ENCODE measurements around the gene RALGDS.
"Not testable (repeated sequence)": the region's sequence is repeated elsewhere in the genome, so short reads cannot be mapped to it uniquely, and the experiment has no call there.

The RALGDS gene

DNA sequence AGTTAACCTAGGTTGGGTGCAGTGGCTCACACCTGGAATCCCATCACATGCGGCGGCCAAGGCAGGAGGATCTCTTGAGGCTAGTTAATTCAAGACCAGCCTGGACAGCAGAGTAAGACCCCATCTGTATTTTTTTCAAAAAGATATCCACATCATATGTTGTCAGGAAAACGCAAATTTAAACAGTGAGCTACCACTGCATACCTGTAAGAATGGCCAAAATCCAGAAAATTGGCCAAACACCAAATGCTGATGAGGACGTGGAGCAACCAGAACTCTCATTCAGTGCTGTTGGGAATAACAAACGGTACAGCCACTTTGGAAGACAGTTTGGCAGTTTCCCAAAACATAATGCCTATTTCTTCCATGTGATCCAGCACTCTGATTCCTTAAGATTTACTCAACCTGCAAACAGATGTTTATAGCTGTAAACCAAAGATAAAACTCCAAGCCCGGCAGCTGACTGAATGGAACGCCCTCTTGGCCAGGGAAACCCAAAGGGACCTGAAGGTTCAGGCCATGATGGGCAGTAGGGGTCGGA lies 46.9 kb downstream of the RALGDS start:
- H3K9me3 ChIP-seq (ENCODE audit: control insufficient read depth, insufficient read depth, low read length), result no peaks in the 10 kb centered on the region
- H3K9ac ChIP-seq (ENCODE audit: low read depth, low read length), result no peak overlapping the region
- no peaks in the 10 kb centered on the region for H3K36me3 ChIP-seq (ENCODE audit: insufficient read depth, low read length)
- H3K4me1 ChIP-seq (ENCODE audit: insufficient read depth, low read length), result no peaks in the 10 kb centered on the region

DNA sequence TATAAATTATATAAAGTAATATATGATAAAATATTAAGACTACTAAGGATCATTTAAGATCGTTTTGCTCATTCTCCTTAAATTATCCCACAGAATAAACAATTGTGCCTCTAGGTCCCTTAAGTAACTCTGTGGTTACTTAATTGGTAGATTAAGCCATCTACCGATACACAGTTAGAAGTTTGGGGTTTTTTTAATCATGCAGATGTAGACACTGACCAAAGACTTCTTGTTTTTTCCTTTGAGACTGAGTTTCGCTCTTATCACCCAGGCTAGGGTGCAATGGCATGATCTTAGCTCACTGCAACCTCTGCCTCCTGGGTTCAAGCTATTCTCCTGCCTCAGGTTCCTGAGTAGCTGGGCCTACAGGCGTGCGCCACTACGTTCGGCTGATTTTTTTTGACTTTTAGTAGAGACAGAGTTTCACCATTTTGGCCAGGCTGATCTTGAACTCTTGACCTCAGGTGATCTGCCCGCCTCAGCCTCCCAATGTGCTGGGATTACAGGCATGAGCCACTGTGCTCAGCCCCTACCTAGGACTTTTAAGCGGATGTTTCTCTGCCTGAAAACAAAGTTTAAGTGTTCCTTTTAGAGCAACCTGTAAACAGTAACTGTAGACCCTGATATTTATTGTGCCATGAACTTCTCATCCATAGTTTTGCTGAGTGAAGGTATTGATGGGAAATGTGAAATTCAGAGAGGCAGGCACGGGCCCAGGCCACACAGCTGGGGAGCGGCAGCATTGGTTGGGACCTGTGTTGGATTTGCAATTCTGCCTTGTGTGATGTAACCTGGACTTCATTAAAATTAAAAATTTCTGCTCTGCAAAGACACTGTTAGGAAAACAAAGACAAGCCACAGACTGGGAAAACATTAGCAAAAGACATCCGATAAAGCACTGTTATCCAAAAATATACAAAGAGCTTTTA lies 47.7 kb downstream of the RALGDS start:
- no peak overlapping the region for H3K9ac ChIP-seq (ENCODE audit: low read depth, low read length)
- H3K4me1 ChIP-seq (ENCODE audit: insufficient read depth, low read length), result no peaks in the 10 kb centered on the region
- H3K9me3 ChIP-seq (ENCODE audit: control insufficient read depth, insufficient read depth, low read length), result no peaks in the 10 kb centered on the region
- H3K36me3 ChIP-seq (ENCODE audit: insufficient read depth, low read length), result no peaks in the 10 kb centered on the region

DNA sequence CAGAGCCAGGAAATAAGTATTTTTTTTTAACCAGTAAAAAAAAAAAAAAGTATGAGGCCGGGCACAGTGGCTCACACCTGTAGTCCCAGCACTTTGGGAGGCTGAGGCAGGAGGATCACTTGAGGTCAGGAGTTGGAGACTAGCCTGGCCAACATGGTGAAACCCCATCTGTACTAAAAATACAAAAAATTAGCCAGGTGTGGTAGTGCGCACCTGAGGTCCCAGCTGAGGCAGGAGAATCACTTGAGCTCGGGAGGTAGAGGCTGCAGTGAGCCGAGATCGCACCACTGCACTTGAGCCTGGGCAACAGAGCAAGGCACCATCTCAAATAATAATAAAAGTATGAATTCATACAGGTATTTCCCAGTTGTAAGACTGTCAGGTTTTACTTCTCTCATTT lies 48.8 kb downstream of the RALGDS start:
- H3K9ac ChIP-seq (ENCODE audit: low read depth, low read length); H3K9me3 ChIP-seq (ENCODE audit: control insufficient read depth, insufficient read depth, low read length); H3K36me3 ChIP-seq (ENCODE audit: insufficient read depth, low read length); H3K4me1 ChIP-seq (ENCODE audit: insufficient read depth, low read length): not testable (repeated sequence)

DNA sequence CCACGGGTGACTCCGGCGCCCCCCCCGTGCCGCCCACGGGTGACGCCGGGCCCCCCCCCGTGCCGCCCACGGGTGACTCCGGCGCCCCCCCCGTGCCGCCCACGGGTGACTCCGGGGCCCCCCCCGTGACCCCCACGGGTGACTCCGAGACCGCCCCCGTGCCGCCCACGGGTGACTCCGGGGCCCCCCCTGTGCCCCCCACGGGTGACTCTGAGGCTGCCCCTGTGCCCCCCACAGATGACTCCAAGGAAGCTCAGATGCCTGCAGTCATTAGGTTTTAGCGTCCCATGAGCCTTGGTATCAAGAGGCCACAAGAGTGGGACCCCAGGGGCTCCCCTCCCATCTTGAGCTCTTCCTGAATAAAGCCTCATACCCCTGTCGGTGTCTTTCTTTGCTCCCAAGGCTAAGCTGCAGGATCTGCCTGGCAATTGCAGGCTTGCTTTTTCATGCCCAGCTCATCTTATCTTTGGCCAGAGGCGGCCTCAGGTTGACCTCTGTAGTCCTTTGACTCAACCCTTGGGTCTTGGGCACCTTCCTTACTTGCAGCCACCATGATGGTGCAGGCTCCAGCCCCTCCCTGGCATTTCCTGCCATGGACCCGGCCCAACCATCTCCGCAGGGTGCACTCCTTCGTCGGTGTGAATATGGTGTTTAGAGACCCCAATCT lies 49.4 kb downstream of the RALGDS start:
- Histone ChIP-seq H3K36me3 (ENCODE audit: insufficient read depth, low read length) (no peaks in the 10 kb centered on the region), H3K9me3 (ENCODE audit: control insufficient read depth, insufficient read depth, low read length) (no peaks in the 10 kb centered on the region), H3K9ac (ENCODE audit: low read depth, low read length) (no peak overlapping the region), H3K4me1 (ENCODE audit: insufficient read depth, low read length) (no peaks in the 10 kb centered on the region)

DNA sequence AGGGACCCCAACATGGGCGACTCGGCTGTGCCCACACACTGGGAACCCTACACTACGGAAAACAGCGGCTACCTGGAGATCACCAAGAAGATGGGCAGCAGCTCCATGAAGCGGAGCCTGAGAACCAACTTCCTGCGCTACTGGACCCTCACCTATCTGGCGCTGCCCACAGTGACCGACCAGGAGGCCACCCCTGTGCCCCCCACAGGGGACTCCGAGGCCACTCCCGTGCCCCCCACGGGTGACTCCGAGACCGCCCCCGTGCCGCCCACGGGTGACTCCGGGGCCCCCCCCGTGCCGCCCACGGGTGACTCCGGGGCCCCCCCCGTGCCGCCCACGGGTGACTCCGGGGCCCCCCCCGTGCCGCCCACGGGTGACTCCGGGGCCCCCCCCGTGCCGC lies 50.1 kb downstream of the RALGDS start:
- not testable (repeated sequence) for H3K4me1 ChIP-seq (ENCODE audit: insufficient read depth, low read length); H3K9ac ChIP-seq (ENCODE audit: low read depth, low read length); H3K9me3 ChIP-seq (ENCODE audit: control insufficient read depth, insufficient read depth, low read length); H3K36me3 ChIP-seq (ENCODE audit: insufficient read depth, low read length)

DNA sequence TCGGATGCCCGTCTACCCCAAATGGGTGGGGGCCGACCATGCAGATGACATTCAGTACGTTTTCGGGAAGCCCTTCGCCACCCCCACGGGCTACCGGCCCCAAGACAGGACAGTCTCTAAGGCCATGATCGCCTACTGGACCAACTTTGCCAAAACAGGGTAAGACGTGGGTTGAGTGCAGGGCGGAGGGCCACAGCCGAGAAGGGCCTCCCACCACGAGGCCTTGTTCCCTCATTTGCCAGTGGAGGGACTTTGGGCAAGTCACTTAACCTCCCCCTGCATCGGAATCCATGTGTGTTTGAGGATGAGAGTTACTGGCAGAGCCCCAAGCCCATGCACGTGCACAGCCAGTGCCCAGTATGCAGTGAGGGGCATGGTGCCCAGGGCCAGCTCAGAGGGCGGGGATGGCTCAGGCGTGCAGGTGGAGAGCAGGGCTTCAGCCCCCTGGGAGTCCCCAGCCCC lies 50.5 kb downstream of the RALGDS start:
- not testable (repeated sequence) for H3K36me3 ChIP-seq (ENCODE audit: insufficient read depth, low read length); H3K9ac ChIP-seq (ENCODE audit: low read depth, low read length); H3K9me3 ChIP-seq (ENCODE audit: control insufficient read depth, insufficient read depth, low read length); H3K4me1 ChIP-seq (ENCODE audit: insufficient read depth, low read length)

DNA sequence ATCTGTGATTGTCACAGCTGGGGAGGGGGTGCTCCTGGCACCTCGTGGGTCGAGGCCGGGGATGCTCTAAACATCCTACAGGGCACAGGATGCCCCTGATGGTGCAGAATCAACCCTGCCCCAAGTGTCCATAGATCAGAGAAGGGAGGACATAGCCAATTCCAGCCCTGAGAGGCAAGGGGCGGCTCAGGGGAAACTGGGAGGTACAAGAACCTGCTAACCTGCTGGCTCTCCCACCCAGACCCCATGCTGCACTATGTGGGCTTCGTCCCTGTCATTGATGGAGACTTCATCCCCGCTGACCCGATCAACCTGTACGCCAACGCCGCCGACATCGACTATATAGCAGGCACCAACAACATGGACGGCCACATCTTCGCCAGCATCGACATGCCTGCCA lies 52.6 kb downstream of the RALGDS start:
- H3K9me3 ChIP-seq (ENCODE audit: control insufficient read depth, insufficient read depth, low read length); H3K9ac ChIP-seq (ENCODE audit: low read depth, low read length); H3K36me3 ChIP-seq (ENCODE audit: insufficient read depth, low read length); H3K4me1 ChIP-seq (ENCODE audit: insufficient read depth, low read length): not testable (repeated sequence)

DNA sequence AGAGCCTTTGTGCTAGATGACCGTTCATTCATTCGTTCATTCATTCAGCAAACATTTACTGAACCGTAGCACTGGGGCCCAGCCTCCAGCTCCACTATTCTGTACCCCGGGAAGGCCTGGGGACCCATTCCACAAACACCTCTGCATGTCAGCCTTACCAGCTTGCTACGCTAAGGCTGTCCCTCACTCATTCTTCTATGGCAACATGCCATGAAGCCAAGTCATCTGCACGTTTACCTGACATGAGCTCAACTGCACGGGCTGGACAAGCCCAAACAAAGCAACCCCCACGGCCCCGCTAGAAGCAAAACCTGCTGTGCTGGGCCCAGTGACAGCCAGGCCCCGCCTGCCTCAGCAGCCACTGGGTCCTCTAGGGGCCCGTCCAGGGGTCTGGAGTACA lies 53.2 kb downstream of the RALGDS start:
- Histone ChIP-seq H3K4me1 (ENCODE audit: insufficient read depth, low read length) (no peaks in the 10 kb centered on the region), H3K9me3 (ENCODE audit: control insufficient read depth, insufficient read depth, low read length) (no peaks in the 10 kb centered on the region), H3K9ac (ENCODE audit: low read depth, low read length) (no peak overlapping the region), H3K36me3 (ENCODE audit: insufficient read depth, low read length) (no peaks in the 10 kb centered on the region)

DNA sequence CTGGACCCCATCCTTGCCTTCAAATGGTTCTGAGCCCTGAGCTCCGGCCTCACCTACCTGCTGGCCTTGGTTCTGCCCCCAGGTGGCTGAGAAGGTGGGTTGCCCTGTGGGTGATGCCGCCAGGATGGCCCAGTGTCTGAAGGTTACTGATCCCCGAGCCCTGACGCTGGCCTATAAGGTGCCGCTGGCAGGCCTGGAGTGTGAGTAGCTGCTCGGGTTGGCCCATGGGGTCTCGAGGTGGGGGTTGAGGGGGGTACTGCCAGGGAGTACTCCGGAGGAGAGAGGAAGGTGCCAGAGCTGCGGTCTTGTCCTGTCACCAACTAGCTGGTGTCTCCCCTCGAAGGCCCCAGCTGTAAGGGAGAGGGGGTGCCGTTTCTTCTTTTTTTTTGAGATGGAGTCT lies 54.0 kb downstream of the RALGDS start:
- H3K36me3 ChIP-seq (ENCODE audit: insufficient read depth, low read length), result no peaks in the 10 kb centered on the region
- H3K9me3 ChIP-seq (ENCODE audit: control insufficient read depth, insufficient read depth, low read length), result no peaks in the 10 kb centered on the region
- no peaks in the 10 kb centered on the region for H3K4me1 ChIP-seq (ENCODE audit: insufficient read depth, low read length)
- H3K9ac ChIP-seq (ENCODE audit: low read depth, low read length), result no peak overlapping the region

DNA sequence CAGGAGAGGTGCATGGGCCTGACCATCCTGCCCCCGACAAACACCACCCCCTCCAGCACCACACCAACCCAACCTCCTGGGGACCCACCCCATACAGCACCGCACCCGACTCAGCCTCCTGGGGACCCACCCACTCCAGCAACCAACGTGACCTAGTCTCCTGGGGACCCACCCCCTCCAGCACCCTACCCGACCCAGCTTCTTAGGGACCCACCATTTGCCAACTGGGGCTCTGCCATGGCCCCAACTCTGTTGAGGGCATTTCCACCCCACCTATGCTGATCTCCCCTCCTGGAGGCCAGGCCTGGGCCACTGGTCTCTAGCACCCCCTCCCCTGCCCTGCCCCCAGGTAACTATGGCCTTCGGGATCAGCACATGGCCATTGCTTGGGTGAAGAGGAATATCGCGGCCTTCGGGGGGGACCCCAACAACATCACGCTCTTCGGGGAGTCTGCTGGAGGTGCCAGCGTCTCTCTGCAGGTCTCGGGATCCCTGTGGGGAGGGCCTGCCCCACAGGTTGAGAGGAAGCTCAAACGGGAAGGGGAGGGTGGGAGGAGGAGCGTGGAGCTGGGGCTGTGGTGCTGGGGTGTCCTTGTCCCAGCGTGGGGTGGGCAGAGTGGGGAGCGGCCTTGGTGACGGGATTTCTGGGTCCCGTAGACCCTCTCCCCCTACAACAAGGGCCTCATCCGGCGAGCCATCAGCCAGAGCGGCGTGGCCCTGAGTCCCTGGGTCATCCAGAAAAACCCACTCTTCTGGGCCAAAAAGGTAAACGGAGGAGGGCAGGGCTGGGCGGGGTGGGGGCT lies 54.7 kb downstream of the RALGDS start:
- Histone ChIP-seq H3K9ac (ENCODE audit: low read depth, low read length) (no peak overlapping the region), H3K4me1 (ENCODE audit: insufficient read depth, low read length) (peaks cover 2% of the 10 kb centered on the region; the same call in 1 of the 2 replicates), H3K36me3 (ENCODE audit: insufficient read depth, low read length) (no peaks in the 10 kb centered on the region), H3K9me3 (ENCODE audit: control insufficient read depth, insufficient read depth, low read length) (no peaks in the 10 kb centered on the region)

DNA sequence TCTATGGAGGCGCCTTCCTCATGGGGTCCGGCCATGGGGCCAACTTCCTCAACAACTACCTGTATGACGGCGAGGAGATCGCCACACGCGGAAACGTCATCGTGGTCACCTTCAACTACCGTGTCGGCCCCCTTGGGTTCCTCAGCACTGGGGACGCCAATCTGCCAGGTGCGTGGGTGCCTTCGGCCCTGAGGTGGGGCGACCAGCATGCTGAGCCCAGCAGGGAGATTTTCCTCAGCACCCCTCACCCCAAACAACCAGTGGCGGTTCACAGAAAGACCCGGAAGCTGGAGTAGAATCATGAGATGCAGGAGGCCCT lies 56.0 kb downstream of the RALGDS start:
- H3K9ac ChIP-seq (ENCODE audit: low read depth, low read length), result no peak overlapping the region
- H3K4me1 ChIP-seq (ENCODE audit: insufficient read depth, low read length), result peaks cover 10% of the 10 kb centered on the region
- H3K9me3 ChIP-seq (ENCODE audit: control insufficient read depth, insufficient read depth, low read length), result no peaks in the 10 kb centered on the region
- no peaks in the 10 kb centered on the region for H3K36me3 ChIP-seq (ENCODE audit: insufficient read depth, low read length)

DNA sequence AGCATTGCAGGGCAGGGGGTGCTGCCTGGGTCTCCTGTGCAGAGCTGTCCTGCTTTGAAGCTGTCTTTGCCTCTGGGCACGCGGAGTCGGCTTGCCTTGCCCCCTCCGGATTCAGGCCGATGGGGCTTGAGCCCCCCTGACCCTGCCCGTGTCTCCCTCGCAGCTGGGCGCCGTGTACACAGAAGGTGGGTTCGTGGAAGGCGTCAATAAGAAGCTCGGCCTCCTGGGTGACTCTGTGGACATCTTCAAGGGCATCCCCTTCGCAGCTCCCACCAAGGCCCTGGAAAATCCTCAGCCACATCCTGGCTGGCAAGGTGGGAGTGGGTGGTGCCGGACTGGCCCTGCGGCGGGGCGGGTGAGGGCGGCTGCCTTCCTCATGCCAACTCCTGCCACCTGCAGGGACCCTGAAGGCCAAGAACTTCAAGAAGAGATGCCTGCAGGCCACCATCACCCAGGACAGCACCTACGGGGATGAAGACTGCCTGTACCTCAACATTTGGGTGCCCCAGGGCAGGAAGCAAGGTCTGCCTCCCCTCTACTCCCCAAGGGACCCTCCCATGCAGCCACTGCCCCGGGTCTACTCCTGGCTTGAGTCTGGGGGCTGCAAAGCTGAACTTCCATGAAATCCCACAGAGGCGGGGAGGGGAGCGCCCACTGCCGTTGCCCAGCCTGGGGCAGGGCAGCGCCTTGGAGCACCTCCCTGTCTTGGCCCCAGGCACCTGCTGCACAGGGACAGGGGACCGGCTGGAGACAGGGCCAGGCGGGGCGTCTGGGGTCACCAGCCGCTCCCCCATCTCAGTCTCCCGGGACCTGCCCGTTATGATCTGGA lies 56.6 kb downstream of the RALGDS start:
- H3K9ac ChIP-seq (ENCODE audit: low read depth, low read length), result no peak overlapping the region
- no peaks in the 10 kb centered on the region for H3K36me3 ChIP-seq (ENCODE audit: insufficient read depth, low read length)
- no peaks in the 10 kb centered on the region for H3K9me3 ChIP-seq (ENCODE audit: control insufficient read depth, insufficient read depth, low read length)
- peaks cover 15% of the 10 kb centered on the region for H3K4me1 ChIP-seq (ENCODE audit: insufficient read depth, low read length)

DNA sequence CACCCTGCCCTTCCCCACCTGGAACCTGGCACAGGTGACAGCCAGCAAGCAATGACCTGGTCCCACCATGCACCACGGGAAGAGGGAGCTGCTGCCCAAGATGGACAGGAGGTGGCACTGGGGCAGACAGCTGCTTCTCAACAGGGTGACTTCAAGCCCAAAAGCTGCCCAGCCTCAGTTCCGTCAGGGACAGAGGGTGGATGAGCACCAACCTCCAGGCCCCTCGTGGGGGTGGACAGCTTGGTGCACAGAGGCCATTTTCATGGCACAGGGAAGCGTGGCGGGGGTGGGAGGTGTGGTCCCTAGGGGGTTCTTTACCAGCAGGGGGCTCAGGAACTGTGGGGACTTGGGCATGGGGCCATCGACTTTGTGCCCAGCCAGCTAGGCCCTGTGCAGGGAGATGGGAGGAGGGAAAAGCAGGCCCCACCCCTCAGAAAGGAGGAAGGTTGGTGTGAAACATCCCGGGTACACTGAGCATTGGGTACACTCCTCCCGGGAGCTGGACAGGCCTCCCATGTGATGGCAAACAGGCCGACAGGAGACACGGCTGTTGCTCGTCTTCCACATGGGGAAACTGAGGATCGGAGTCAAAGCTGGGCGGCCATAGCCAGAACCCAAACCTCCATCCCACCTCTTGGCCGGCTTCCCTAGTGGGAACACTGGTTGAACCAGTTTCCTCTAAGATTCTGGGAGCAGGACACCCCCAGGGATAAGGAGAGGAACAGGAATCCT lies 57.4 kb downstream of the RALGDS start:
- no peaks in the 10 kb centered on the region for H3K36me3 ChIP-seq (ENCODE audit: insufficient read depth, low read length)
- no peak overlapping the region for H3K9ac ChIP-seq (ENCODE audit: low read depth, low read length)
- no peaks in the 10 kb centered on the region for H3K9me3 ChIP-seq (ENCODE audit: control insufficient read depth, insufficient read depth, low read length)

More for the DNA sequence above, 57.4 kb downstream of the RALGDS start:
- H3K4me1 ChIP-seq (ENCODE audit: insufficient read depth, low read length), result peaks cover 22% of the 10 kb centered on the region

All from ES-I3 (cell line).